Measurements from ENCODE around the gene PTPRD.

- TF ChIP-seq POLR2AphosphoS5 (IDR thresholded peaks at IDR 0.05; ENCODE audit: low read depth, low read length): no peak
- TF ChIP-seq, protein P1, sequence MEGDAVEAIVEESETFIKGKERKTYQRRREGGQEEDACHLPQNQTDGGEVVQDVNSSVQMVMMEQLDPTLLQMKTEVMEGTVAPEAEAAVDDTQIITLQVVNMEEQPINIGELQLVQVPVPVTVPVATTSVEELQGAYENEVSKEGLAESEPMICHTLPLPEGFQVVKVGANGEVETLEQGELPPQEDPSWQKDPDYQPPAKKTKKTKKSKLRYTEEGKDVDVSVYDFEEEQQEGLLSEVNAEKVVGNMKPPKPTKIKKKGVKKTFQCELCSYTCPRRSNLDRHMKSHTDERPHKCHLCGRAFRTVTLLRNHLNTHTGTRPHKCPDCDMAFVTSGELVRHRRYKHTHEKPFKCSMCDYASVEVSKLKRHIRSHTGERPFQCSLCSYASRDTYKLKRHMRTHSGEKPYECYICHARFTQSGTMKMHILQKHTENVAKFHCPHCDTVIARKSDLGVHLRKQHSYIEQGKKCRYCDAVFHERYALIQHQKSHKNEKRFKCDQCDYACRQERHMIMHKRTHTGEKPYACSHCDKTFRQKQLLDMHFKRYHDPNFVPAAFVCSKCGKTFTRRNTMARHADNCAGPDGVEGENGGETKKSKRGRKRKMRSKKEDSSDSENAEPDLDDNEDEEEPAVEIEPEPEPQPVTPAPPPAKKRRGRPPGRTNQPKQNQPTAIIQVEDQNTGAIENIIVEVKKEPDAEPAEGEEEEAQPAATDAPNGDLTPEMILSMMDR (IDR thresholded peaks at IDR 0.05): no peak
Measured at GRCh38 chr9:9612270-9612669, 1000.5 kb downstream of the PTPRD start.
